GM19351 (cell line): ENCODE data around the gene ZNF518A.
"Not testable (repeated sequence)": the region's sequence is repeated elsewhere in the genome, so short reads cannot be mapped to it uniquely, and the experiment has no call there.

Experiments
- ATAC-seq: cut with Tn5 transposase; IDR thresholded peaks from one replicate; pipeline ENCODE4 v1.9.1; 2021; ENCODE audit warnings: mild to moderate bottlenecking, moderate library complexity; ENCODE audit not compliant: unreplicated experiment

ZNF518A gene

DNA sequence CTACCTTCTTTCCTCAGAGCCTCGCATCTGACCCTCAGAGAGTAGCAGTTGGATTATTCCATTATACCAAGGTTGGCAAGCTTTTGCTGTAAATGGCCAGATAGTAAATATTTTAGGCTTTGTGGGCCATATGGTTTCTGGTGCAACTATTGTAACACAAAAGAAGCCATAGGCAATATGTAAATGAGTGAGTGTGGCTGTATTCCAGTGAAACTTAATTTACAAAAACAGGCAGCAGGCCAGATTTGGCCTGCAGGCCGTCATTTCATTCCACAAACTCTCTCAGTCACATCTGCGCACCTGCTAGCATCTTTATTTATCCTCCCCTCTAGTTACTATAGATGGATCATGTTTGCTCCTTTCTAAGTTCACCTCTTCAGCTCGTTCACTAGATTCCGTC is 6.7 kb downstream of the ZNF518A start:
- no peak for ATAC-seq

DNA sequence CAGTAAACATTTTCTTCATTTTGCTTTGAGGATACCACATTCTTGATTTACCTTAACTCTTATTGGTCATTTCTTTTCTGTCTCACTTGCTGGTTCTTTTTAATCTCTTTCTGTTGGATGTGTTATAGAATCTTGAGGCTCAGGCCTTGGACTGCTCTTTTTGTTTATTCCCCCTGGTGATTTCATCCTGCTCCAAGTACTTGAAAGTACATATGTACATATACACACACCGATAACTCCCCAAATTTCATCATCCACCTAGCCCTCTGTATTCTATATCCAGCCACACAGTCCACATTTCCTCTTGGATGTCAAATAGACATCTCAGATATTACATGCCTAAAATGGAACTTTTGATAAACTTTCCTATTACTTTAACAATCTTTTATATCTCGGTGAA is 7.5 kb downstream of the ZNF518A start:
- no peak for ATAC-seq

DNA sequence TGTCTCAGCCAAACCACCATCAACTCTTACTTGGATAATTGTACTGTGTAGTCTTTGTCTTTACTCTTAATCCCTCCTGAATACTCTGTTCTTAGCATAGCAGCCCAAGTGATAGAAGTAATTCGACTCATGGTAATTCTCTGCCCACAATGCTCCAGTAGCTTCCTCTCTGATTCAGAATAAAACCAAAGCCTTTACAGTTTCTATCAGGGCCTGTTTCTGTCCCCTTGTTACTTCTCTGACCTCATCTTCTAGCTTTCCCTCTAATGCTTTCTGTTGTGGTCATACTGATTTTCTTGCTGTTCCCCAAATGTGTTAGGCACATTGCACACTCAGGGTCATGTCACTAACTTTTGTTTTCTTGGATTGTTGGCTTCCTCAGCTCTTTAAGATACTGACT is 8.0 kb downstream of the ZNF518A start:
- ATAC-seq = peak; percentile 100

DNA sequence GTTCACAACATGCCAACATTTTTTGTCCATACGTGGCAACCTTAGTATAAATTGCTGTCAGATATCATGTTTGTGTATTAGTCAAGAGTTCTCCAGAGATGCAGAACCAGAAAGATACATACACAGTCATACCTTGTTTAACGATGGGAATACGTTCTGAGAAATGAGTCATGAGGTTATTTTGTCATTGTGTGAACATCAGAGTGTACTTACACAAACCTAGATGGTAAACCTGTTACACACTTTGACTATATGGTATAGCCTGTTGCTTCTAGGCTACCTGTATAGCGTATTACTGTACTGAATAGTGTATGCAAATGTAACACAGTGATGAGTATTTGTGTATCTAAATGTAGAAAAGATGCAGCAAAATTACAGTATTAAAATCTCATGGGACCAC is 22.3 kb downstream of the ZNF518A start:
- no peak for ATAC-seq

DNA sequence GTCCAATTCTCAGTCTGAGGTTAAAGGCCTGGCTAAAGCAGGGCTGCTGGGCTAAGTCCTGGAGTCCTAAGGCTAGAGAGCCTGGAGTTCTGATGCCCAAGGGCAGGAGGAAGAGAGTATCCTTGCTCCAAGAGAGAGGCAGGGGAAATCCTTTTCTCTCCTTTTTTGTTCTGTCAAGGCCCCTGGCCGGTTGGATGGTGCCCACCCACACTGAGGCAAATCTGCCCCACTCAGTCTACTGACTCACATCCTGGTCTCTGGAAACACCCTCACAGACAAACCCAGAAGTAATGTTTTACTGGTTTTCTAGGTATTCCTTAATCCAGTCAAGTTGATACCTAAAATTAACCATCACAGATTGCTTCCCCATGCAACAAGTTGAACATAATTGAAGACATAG is 23.0 kb downstream of the ZNF518A start:
- no peak for ATAC-seq

DNA sequence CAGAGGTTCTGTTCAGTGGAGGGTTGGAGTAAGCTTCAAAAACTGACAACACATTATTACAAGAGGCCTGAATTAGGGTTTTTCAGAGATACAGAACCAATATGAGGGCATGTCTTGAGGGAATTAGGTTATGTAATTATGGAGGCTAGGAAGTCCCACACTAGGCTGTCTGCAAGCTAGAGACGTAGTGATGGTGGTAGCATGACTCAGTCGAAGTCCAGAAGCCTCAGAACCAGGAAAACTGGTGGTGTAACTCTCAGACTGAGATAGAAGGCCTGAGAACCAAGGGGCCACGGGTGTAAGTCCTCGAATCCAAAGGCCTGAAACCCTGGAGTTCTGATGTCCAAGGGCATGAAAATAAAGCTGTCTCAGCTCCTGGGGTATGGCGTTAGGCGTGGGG is 35.6 kb downstream of the ZNF518A start:
- ATAC-seq = no peak

DNA sequence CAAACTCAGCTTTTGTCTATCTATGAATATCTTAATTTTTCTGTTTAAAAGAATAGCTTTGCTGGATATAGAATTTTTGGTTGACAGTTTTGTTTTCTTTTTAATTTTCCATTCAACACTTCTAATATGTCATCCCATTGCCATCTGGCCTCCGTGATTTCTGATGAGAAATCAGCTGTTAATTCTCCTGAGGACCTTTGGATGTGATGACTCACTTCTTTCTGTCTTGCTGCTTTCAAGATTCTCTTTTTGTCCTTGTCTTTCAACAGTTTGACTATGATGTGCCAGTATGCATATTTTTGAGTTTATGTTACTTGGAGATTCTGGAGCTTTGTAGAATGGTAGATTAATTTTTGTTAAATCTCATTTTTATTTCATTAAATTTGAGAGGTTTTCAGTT is 38.4 kb downstream of the ZNF518A start:
- no peak for ATAC-seq

DNA sequence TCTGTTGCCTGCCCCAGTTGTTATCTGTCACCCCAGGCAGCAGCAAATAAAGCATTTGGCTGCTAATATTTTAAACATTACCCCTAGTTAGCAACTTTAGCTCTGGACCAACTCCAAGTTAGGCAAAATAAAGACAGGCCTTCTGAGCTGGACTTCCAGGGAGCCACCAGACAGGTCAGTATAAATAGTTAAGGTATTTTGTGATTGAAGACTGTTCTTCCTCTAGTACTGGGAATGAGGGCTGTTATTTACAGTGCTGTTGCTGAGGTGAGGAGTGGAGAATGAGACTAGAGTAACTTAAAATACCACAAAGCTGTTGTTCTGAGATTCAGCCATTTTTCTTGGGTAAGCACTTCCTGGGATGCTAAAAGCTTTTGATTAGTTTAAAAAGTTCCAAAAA is 40.1 kb downstream of the ZNF518A start:
- no peak for ATAC-seq

DNA sequence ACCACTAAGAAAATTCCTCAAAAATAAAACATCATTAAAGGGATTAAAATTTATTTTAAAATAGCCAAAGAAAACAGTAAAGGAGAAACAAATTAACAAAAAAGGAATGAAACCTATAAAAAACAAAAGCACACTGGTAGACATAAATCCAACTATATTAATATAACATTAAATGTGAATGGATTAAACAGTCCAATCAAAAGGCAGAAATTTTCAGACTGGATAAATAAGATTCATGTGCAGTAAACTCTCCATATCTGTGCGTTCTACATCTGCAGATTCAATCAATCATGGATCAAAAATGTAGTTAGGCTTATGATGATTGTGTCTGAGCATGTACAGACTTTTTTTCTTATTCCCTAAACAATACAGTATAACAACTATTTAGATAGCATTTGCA is 42.6 kb downstream of the ZNF518A start:
- ATAC-seq = no peak

DNA sequence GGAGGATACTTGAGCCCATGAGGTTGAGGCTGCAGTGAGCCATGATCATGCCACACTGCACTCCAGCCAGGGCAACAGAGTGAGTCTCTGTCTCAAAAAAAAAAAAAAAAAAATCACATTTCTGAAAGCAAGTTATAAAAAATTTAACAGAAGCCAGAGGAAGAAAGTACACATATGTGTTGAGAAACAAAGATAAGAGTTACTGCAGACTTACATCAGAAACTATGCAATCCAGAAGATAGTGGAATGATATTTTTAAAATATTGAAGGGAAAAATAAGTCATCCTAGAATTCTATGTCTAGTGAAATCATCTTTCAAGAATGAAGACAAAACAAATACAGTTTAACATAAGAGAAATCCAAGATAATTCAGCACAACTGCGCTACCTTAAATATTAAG is 46.9 kb downstream of the ZNF518A start:
- no peak for ATAC-seq

DNA sequence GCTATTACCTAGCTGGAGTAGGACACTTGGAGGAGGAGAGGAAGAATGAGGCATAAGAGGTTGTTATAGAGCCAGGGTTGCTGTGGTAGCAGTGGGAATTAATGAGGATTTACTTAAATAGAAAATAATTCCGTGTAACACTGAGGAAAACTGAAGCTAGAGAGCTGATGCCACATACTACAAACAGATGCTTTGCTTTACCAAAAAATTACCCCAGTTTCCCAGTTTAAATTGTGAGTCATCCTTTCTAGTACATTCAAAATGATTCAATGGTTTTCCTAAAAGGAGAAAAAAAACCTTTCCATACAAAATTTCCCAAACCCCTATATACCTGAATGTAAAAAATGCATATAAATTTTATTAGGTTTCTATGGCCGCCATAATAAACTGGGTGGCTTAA is 58.3 kb downstream of the ZNF518A start:
- no peak for ATAC-seq

DNA sequence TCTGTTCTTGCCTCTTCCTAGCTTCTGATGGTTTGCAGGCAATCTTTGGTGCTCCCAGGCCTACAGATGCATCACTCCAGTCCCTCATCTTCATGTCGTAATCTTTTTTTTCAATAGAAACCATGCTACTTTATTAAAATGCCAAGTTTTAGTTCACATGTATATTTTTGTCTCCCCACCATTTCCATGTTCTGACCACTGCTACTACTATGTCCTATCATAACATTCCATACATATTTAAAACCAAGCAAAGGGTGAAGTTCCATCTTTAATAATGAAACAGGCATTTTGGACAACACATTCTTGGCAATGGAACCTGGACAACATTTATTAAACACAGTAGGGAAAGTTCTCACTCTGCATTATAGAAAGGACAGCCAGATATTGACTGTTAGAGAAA is 58.8 kb downstream of the ZNF518A start:
- no peak for ATAC-seq

DNA sequence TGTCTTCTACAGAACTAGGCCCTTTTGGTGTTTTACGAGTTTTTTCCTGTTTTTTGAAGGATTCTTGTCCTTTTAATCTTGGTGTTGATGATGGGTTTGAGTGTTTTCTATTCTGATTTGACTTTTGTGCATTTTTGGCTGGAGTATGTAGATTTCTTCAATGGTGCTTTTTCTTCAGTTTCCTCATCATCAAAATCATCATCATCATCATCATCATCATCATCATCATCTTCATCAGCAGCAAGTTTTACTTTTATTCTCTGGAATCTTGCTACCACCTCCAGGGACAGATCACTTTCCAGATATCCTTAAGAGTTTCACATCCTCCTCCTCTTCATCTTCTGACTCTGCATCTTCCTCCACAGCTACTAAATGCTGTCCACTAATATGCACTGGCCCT is 59.4 kb downstream of the ZNF518A start:
- not testable (repeated sequence) for ATAC-seq

DNA sequence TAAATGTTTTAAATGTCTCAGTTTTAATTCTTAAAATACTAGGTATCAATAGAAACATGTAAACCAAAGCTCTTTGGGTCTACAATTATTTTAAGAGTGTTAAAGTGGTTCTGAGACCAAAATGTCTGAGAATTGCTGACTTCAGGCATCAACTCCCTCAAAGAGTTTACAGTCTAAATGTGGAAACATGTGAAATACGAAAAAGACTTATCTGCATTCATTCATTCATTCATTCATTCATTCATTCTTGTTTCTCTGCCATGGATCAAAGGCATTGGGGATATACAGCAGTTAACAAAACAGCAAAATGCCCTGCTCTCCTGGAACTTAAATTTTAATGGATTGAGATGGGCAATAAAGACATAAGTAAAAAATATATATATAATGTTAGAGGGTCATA is 71.4 kb downstream of the ZNF518A start:
- no peak for ATAC-seq

DNA sequence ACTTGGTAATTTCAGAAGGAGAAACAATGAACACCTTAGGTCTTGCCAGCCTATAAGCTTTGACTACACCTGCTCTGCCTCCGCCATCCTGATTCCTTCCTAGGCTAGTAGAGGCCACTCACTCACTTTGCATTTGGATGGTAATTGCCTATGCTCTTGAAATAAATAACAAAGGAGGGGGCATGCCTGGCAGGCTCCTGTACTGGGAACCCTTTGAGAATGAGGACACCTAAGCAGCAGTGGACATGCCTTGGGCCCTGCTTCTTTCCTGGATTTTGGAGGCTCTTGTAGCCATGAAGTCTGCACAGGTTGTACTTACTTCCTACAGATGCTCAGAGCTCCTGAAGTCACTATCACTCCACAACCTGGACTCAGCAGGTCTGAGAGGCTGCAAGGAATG is 75.5 kb downstream of the ZNF518A start:
- no peak for ATAC-seq

DNA sequence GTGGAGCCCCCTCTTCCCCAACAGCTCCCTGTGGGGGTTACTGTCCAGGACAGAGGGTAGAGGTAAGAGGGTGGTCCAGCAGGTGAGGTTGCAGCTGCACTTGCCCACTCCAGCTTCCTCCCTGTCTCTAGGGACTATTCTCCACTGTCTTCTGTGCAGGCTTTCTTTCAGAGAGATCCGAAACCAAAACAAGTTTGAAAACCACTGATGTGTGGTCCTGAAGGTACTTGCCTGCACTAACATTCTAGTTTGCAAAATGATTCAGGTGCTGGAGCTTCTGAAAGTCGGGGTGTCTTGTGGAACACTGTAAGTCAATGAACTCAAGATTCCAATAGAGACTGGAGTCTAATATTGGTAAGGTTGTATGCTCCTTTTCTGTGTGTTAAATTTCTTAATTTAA is 78.2 kb downstream of the ZNF518A start:
- ATAC-seq = peak; percentile 85

DNA sequence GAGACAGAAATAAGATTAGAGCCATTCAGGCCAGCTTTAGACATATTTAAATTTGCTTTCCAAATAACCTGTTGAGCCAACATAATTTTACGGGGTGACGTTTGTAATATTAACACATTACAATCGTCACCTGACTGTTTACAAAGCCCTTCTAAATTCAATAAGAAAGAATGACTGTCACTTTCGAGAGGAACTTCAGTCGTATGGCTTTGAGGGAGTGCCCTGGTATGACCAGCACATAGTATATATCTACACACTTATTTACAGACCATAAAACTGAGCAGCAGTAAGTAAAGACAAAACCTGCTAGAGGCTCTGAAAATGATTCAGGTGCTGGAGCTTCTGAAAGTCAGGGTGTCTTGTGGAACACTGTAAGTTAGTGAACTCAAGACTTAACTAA is 78.8 kb downstream of the ZNF518A start:
- ATAC-seq = no peak

DNA sequence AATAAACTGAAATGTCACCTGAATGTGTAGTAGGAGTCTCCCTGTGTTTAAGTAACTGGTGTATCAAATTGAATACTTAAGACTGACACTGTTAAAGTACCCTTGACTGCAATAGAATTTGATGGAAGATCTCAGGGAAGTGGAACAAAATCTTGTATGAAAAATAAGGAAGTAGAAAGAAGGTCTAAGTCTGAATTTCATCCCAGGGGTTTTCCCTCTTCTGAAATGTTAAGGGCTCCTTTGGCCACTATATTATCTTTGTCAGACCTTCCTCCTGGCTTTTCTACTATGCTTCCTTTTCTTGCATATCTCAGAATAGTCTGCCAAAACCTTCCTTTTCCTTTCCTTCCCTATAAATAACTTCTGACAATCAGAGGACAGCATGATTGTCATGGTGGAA is 81.7 kb downstream of the ZNF518A start:
- ATAC-seq = no peak

DNA sequence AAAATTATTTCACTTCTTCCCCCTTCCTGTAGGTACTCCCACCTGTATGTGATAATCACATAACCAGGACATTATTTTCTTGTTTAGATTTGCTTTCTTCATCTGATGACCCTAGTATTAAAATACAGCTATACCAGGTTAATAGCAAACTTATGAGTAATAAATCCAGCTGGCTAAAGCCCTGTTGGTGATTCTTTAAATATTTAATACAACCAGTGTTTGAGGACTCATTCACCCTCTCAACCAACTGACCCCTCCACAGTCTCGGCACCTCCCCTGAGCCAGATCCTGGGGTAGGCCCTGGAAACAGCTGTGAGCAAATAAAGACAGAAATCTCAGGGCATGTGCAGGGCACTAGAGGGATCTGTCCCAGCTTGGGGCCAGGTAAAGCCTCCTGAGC is 82.8 kb downstream of the ZNF518A start:
- ATAC-seq = no peak
